CD4-positive, alpha-beta T cell treated with Interferon alpha-2 for 1 hour (primary cell): ENCODE data around the gene KRTAP13-1.
A peak's percentile ranks its signal among the peaks of the same experiment; 100 is the strongest.

ENCODE experiments used
- DNase-seq, 2 donors: peaks; one replicate each; pipeline ENCODE4 v3.0.0-alpha.2; 2020 to 2022

The KRTAP13-1 gene, protein sequence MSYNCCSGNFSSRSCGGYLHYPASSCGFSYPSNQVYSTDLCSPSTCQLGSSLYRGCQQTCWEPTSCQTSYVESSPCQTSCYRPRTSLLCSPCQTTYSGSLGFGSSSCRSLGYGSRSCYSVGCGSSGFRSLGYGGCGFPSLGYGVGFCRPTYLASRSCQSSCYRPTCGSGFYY

DNA sequence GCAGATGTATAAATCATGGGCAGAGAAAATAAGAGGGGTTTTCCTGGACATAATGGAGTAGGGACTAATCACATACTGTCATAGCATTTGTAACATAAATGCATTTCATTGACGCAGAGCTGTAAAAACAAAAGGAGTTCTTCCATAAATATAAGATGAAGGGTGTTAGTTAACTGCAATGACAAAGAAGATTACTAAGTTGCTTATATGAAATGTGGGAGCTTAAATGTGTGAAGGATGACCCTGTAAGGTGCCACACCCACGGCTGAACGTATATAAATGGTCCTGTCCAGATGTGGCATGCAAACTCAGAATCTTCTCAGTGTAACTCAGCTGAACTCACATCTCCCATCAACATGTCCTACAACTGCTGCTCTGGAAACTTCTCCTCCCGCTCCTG, at the start of gene KRTAP13-1:
TSS of gene KRTAP13-1 (plus strand) at position 301 of the 400 bp plus-strand sequence. CDS start at position 357, 56 bp downstream.
- DNase-seq: no peak

DNA sequence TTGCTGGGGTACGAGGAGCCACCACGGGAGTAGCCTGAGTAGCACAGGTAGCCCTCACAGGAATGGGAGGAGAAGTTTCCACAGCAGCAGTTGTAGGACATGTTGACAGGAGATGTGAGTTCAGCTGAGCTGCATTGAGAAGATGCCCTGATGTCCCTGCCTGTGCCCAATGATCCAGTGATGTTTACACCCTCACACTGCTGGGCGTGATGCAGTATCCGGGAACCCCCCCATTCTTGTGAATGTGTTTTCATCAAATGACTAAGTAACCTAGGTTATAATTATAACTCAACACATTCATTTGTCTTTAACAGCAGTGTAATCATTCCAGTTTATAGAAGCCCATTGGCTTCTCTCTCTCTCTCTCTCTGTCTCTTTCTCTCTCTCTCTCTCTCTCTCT, 47.3 kb upstream of the KRTAP13-1 start, which contains the start of gene KRTAP23-1:
TSS of gene KRTAP23-1 (minus strand) at position 101 of the 400 bp plus-strand sequence. CDS start at position 101, 0 bp downstream.
- DNase-seq: no peak

DNA sequence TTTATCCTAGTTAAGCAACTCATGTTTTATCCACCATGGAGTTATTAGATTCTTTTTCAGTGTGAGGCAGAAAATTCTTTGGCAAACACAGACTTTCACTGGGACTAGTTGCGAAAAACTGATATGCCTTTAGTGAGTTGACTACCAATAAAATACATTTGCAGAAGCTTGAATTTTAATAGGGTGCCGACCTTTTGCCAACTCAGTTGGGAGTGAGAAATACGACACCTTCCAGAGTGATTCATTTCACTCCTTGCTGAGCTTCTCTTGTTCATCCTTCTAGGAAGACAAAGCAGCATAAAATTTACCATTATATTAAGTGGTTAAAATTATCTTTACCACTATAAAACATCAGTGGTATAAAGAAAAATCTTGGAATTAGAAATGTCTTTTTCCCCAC, 46.3 kb upstream of the KRTAP13-1 start:
- no peak for DNase-seq

DNA sequence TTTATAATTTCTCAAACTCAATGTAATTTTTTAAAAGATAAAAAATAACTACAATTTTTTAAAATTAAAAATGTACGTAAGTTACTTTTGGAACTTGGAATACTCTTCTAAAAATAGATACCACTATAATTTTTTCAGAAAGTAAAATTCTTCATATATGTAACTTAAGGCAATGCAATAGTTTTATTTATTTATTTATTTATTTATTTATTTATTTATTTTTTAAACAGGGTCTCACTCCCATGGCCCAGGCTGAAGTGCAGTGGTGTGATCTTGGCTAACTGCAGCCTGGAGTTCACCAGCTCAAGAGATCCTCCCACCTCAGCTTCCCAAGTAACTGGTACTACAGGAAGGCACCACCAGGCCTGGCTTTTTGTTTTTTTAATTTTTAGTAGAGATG, 44.3 kb upstream of the KRTAP13-1 start:
- DNase-seq: no peak

DNA sequence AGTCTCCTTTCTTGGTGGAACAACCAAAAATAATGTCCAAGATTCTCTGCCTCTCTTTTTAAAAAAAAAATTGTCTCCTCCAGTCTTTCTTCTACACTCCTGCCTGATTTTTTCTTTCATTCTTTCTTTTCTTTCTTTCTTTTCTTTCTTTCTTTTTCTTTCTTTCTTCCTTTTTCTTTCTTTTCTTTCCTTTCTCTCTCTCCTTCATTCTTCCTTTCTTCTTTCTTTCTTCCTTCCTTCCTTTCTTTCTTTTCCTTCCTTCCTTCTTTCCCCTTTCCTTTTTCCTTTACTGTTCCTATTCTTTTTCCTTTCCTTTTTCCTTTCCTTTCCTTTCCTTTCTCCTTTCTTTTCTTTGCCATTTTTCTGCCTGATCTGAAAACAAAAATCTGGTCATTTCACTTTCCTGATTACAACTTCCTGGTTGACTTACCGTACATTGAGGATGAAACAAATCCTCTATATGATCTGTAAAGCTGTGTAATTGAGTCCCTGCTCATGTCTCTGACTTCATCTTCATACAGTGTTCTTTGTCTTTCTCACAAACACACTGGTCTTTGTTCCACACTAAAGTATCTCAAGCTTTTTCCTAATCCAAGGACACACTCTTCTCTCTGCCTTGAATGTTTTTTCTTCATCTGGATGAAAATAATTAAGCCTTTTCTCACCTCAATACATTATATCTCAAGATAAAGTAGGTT, 41.4 kb upstream of the KRTAP13-1 start:
- DNase-seq: no peak

DNA sequence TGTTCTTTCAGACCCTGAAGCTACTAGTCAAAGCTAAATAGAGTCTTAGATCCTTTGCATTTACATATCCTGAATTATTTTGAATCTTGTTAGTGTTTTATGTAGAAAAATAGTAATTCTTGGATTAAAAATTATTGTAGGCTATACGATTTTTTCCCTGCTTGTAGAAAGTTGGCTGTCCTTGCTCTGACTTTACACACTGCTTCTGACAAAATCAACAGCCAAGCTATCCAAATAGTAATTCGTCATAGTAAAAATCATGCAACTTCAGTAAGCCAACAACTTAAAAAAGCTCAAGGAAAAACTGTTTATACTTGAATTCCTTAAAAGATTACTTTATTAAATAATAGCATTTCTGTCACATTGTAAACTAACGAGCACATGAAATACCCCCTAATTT, 39.9 kb upstream of the KRTAP13-1 start:
- no peak for DNase-seq

DNA sequence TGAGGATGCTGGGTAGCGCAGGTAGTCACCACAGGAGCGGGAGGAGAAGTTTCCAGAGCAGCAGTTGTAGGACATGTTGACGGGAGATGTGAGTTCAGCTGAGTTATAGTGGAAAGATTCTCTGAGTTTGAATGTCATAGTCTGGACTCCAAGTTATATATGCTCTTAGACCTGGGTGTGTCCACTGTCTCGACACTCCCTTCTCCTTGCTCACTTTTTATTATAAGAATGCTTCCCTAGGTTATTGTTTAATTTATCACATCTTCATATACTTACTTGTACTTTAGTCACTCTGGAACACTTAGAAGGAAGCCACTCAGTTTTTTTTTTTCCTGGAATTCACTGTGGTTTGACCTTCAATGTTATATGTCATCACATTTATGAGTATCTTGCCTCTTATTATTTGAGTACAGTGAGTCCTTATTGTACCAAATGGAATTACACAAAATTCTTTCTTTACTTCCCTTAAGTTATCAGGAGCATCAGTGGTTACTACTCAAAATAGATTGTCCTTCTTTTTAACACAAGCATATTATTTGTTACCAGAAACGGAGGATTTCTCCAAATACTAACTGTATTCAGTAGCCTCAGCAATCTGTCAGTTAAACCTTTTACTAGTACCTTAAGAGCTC, 23.6 kb upstream of the KRTAP13-1 start, which contains the start of gene KRTAP13-2:
TSS of gene KRTAP13-2 (minus strand) at position 133 of the 632 bp plus-strand sequence. CDS start at position 75, 58 bp downstream.
- no peak for DNase-seq

DNA sequence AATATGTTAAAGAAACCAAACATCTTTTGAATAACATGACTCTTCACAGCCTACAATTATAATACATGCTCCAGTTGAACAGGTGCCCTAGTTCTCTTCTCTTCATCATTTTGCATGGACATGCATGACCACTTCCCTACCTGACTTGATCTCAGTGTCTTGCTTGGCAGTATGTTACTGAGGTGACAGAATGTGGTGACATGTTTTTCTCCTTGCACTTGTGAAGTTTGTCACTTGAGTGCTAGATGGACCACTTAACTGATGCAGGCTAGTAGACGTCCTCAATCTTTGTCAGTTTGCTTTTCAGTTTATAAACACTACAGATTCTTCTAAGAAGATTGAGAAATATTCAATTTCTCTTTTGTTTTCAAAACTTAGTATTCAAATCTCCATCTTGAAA, 13.6 kb upstream of the KRTAP13-1 start:
- no peak for DNase-seq

DNA sequence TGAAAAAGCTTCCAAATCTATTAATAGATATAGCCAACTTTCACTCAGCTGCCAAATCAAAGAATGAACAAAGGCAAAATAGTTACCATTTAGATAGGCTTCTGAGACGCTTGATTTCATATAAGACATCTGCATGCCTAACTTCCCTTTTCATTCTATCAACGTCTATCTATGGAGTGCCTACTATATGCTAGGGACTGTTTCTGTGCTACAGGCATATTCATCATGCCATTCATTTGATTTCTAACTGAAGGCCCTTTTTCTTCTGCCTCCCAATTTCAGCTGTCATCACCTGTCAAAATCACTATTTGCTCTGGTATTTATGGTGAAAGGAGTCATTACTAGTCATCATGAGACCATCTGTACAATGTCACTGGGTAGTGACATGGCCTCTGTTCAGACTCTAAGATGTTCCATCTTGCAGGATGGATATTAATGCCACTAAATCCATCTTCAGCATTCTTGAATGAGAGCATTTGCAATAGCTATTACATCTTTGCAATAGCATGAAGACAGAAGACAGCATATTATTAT, 4.3 kb upstream of the KRTAP13-1 start:
- no peak for DNase-seq

DNA sequence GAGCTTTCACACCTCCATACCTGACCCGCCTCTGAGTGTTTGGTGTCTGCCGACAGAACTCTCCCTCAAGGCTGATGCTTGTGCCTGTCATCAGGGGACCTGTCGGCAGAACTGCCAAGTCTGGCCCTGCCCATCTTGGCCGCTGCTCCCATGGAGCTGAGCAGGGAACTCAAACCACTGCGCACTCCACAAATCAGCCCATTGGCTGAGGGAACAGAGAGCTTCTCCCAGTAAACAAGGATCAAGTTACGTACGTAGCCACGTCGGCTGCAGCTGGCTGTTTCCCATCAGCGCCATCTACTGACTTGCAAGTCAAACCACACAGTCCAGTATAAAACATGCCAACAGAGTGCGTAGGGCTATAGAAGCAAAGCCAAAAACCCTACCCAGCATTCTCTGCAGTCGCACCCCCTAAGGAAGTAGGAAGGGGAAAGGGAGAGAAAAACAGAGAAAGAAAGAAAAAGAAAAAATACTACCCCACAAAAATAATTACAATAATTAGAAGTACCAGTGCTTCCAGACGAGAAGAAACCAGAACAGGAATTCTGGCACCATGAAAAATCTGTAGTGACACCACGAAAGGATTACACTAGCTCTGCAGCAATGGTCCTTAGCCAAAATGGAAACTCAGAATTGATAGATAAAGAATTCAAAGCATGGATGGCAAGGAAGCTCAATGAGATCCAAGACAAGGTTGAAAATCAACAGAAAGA, 13.1 kb downstream of the KRTAP13-1 start:
- DNase-seq: no peak

DNA sequence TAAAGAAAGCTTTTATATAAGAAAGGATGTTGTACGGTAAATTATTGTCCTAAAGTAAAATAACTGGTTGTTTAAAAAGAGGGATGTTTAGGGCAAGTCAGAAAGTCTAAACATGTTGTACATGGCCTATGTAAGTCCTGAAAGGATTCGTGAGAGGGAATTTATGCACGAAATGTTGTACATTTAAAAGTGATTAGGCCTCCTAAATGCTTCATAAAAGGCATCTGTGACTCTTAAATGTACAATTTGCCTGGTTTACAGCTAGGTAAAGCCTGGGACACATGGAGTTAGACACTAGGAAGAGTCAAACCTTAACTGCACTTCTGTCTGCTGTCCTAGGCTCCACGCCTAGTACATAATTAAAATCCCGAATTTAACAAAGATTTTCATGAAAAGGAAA, 20.2 kb downstream of the KRTAP13-1 start:
- no peak for DNase-seq

DNA sequence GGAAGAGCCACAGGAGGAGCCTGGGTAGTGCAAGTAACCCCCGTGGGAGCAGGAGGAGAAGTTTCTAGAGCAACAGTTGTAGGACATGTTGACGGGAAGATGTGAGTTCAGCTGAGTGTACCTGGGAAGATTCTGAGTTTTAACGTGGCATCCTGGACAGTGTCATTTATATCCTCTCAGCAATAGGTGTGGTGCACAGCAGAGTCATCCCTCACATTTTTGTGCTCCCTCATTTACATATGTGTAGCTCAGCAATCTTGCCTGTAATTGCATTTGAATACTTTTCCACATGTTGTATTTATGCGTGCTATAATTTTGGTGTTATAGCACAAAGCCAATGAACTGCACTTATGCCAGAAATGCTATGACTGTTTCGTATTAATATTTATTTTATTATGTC, 30.0 kb downstream of the KRTAP13-1 start, which contains the start of gene KRTAP13-3:
TSS of gene KRTAP13-3 (minus strand) at position 101 of the 400 bp plus-strand sequence. CDS start at position 87, 14 bp downstream.
- no peak for DNase-seq

DNA sequence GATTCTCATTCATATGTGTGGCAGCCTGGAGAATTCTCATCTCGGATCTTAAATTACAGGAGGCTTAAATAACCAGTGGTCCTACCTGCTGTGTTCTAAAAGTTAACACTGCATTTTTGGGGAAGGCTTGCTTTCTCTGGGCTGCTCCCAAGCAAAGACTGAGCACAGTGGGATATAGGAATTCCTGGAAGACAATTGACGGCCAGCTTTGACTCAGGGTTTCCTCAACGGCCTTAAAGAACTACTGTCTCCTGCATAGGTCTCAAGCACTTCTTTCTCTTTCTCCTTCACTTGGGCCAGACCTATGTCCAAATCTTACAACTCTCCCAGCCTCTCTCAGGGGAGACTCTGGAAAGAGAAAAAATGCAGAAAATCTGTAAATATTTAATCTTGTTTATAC, 30.9 kb downstream of the KRTAP13-1 start:
- DNase-seq: no peak

DNA sequence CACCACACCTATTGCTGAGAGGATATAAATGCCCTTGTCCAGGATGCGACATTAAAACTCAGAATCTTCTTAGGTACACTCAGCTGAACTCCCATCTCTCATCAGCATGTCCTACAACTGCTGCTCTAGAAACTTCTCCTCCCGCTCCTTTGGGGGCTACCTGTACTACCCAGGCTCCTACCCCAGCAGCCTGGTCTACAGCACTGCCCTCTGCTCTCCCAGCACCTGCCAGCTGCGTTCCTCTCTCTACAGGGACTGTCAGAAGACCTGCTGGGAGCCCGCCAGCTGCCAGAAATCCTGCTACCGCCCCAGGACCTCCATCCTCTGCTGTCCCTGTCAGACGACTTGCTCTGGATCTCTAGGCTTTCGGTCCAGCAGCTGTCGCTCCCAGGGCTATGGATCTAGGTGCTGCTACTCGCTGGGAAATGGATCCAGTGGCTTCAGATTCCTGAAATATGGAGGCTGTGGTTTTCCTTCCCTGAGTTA, 34.4 kb downstream of the KRTAP13-1 start, which contains the start of gene KRTAP13-4:
TSS of gene KRTAP13-4 (plus strand) at position 51 of the 486 bp plus-strand sequence. CDS start at position 107, 56 bp downstream.
- DNase-seq: no peak

DNA sequence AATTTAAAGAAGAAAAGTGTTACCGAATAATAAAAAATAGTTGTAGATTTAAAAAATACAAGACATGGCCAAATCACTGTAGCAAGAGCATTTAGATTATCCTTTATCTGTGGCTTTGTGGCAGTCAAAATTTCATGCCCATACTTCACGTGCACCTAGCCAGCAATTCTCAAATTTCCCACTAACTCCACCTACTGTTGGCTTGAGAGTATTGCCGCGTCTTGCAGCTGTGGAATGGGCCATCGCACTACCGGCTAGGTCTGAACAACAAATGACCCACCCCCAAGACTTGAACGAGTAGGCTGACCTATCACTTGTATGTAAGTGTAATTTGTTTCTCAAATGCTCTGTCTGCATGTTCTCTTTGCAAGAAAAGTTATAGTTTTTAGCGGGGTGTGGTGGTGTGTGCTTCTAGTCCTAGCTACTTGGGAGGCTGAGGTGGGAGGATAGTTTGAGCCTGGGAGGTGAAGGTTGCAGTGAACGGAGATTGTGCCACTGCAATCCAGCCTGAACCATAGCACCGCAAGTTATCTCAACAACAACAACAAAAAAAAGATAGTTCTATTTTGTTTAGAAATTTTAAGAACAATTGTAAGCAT, 38.3 kb downstream of the KRTAP13-1 start:
- peak in 1 of 2 donors; percentile 19 for DNase-seq

DNA sequence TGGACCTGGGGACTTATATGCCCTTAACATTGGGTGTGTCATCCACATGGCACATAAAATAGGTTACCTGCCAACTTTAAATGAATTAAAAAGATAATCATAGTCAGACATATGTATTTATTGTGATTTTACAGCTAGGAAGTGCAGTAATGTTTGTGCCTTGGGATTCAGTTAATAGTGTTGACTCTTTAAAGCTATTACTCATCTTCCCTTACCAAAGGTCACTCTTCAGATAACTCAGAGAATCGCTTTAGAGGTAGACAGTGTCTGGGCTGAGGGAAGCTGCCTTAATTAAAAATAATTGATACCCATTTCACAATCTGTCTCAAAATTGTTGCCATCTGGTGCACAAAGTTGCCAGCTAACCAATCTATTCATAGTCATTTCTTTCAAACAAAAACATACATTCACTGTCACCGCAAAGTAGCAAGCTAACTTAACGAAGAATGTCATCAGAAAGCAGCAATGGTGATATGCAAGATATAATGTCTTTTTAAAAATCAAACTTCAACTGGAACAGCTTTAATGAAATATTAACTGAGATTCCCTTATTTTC, 41.3 kb downstream of the KRTAP13-1 start:
- DNase-seq: no peak

DNA sequence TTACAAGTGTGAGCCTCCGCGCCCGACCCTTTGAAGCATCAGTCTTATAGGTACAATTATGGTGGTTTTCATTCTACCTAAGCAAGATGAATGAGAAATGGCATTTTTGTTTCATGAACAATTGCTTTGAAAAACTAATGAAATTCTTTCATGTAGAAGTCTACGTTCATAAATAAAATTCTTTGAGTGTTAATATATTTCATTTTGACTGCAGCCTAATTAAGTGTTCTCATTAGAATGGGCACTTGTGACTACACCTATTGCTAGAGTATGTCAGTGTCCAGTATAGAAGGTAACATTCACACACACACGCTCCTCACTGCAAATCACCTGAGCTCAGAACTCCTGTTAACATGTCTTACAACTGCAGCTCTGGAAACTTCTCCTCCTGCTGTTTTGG, 44.1 kb downstream of the KRTAP13-1 start, which contains the start of gene KRTAP15-1:
TSS of gene KRTAP15-1 (plus strand) at position 301 of the 400 bp plus-strand sequence. CDS start at position 354, 53 bp downstream.
- DNase-seq: no peak

DNA sequence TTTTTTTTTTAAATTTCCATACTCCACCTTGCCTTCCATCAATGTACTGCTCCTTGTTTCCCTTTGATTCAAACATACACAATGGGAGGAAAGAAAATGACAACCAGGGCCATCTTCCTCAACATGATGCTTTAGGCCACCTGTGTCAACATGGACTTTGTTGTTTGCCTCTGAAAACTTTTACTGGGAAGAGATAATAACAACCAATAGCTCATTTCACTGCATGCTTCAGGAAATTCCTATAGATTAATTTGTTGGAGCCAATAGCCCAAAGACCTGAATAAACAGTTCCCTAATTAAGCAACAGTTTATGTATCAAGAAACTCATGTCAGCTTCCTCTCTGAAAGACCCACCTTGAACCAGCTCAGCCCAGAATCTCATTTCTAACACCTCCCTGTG, 47.4 kb downstream of the KRTAP13-1 start:
- DNase-seq: no peak

DNA sequence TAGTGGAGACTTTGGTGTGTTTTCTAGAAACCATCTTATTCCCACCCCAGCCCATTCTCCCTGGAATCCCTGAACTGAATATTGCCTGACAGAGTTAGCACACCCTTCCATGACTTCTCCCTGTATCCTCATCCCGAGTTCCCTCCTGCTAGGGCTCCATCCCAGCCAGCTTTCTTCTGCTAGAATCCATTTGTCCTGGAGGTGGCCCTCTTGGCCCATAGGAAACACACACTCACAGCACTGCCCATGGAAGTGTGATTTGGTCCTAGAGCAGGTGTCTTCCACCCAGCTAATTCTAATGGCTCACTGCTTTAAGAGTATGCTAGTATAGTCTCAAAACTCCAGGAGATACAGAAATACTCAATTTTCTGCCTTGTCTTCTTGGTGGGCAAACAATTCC, 48.4 kb downstream of the KRTAP13-1 start:
- DNase-seq: no peak
